Activated T-helper 2 cell treated with anti-CD3 and anti-CD28 coated beads, Interferon-gamma antibody, Interleukin-2, Interleukin-4, amounts not matched to agents 10 μg/mL and 5 μg/mL and 100 μg/mL, durations not matched to agents 14 hours and 24 hours and 36 hours (primary cell): ENCODE results near the gene WASHC2A. TPM values are rescaled to one million over a fixed set of nuclear protein-coding genes. Genes with fewer than 3 reads are reported as not detected.
"Not testable (repeated sequence)": the region's sequence is repeated elsewhere in the genome, so short reads cannot be mapped to it uniquely, and the experiment has no call there.

ENCODE experiments used
- DNase-seq: peaks from one replicate; pipeline ENCODE4 v3.0.0; 2021; ENCODE audit warnings: low spot score
- H3K27ac Mint-ChIP-seq: one replicate; pipeline ENCODE4 v1.8.0; 2021; ENCODE audit warnings: mixed read lengths
- H3K27me3 Mint-ChIP-seq: one replicate; pipeline ENCODE4 v1.8.0; 2021; ENCODE audit warnings: low read depth, mixed read lengths
- H3K36me3 Mint-ChIP-seq: one replicate; pipeline ENCODE4 v1.8.0; 2021; ENCODE audit warnings: low read depth, mixed read lengths
- H3K4me1 Mint-ChIP-seq: one replicate; pipeline ENCODE4 v1.8.0; 2021; ENCODE audit warnings: low read depth, mixed read lengths
- H3K4me3 Mint-ChIP-seq: one replicate; pipeline ENCODE4 v1.8.0; 2021; ENCODE audit warnings: low read depth, mild to moderate bottlenecking, moderate library complexity, mixed read lengths
- H3K9me3 Mint-ChIP-seq: one replicate; pipeline ENCODE4 v1.8.0; 2021; ENCODE audit warnings: mixed read lengths
- intact Hi-C: fragments of 100-400 bp; cut with micrococcal nuclease; formaldehyde crosslinking; loops from one replicate; pipeline ENCODE4 v1.15.1; 2023
- total RNA-seq: library from RNA; stranded (reverse); gene quantifications from 2 replicates; pipeline ENCODE4 v1.2.3, GENCODE V29; 2022

WASHC2A gene
- total RNA-seq, 1 donor from 2014 or later: 23.2 TPM

DNA sequence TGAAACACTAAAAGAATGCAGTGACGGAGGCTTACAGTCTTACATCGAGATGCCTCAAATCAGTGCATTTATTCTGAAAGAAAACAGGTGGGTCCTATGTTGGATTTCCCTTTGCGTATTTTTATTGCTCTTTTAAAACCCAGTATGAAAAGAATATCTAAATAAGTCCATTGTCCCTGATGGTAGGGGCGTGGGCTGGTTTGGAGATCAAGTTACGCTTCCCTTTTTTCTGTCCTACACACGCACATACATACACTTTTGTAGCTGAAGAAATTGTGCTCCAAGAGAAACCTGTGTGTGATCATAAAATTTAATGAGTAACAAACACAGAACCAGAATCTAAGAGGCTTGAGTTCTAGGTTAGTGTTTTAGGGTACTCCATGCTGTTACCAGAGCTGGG lies 64.6 kb downstream of the WASHC2A start:
- DNase-seq, H3K4me1 Mint-ChIP-seq, H3K27me3 Mint-ChIP-seq, H3K4me3 Mint-ChIP-seq, H3K27ac Mint-ChIP-seq, H3K36me3 Mint-ChIP-seq, intact Hi-C loops, H3K9me3 Mint-ChIP-seq: not testable (repeated sequence)

- intact Hi-C loops, H3K27me3 Mint-ChIP-seq, H3K9me3 Mint-ChIP-seq, DNase-seq, H3K27ac Mint-ChIP-seq, H3K4me1 Mint-ChIP-seq, H3K36me3 Mint-ChIP-seq, H3K4me3 Mint-ChIP-seq: not testable (repeated sequence)
These were observed 65.1 kb downstream of the WASHC2A start for GRCh38 chr10:50132841-50133240.

GRCh38 chr10:50143512-50144174 lies 75.9 kb downstream of the WASHC2A start:
- H3K27ac Mint-ChIP-seq, H3K4me3 Mint-ChIP-seq: not testable (repeated sequence)

DNA sequence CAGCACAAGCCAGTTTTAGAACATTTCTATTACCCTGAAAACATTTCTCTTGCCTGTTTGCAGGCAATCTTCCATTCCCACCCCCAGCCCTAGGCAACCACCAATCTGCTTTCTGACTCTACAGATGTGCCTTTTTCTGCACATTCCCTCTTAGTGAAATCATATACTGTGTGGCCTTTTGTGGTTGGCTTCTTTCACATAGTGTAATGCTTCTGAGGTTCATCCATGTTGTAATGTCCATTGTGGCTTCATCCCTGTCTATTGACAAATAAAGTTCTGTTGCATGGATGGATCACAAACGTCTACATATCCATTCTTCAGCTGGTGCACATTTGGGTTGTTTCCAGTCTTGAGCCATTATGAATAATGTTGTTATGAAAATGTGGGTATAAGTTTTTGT lies 77.8 kb downstream of the WASHC2A start:
- not testable (repeated sequence) for H3K36me3 Mint-ChIP-seq, H3K4me3 Mint-ChIP-seq, H3K9me3 Mint-ChIP-seq

More at GRCh38 chr10:50143512-50144174, 75.9 kb downstream of the WASHC2A start:
- H3K4me1 Mint-ChIP-seq, H3K9me3 Mint-ChIP-seq, intact Hi-C loops, DNase-seq, H3K36me3 Mint-ChIP-seq: not testable (repeated sequence)
- H3K27me3 Mint-ChIP-seq: peaks cover 10% of the 10 kb centered on the region

DNA sequence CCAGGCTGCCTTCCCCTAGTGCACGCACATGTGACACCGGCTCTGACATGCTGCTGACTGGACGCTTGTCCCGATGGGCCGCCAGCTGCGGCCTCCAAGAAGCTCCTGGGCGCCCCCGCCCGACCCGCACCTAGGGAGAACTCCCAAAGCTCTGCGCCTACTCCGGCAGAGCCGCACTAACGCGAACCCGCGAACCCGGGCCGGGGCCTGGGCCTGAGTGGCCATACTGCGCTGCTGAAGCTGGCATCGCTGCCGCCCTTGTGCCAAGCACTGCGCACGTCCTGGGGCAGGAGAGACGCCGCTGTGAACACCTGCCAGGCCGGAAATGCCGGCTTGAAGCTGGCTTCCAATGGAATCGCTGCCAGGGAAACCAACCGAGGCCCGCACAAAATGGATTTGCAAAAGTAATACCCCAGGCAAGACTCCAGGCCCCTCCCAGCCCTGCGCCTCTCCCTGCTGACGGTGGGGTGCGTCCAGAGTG lies 85.1 kb downstream of the WASHC2A start:
- no peak overlapping the region for H3K27ac Mint-ChIP-seq
- H3K4me1 Mint-ChIP-seq: no peaks in the 10 kb centered on the region
- no peak for DNase-seq
- intact Hi-C loops: no loop called here
- H3K36me3 Mint-ChIP-seq: no peaks in the 10 kb centered on the region
- H3K27me3 Mint-ChIP-seq: peaks cover 16% of the 10 kb centered on the region
- no peak overlapping the region for H3K4me3 Mint-ChIP-seq
- no peaks in the 10 kb centered on the region for H3K9me3 Mint-ChIP-seq

More for the DNA sequence above, 77.8 kb downstream of the WASHC2A start:
- H3K27ac Mint-ChIP-seq, intact Hi-C loops, H3K27me3 Mint-ChIP-seq, DNase-seq, H3K4me1 Mint-ChIP-seq: not testable (repeated sequence)

DNA sequence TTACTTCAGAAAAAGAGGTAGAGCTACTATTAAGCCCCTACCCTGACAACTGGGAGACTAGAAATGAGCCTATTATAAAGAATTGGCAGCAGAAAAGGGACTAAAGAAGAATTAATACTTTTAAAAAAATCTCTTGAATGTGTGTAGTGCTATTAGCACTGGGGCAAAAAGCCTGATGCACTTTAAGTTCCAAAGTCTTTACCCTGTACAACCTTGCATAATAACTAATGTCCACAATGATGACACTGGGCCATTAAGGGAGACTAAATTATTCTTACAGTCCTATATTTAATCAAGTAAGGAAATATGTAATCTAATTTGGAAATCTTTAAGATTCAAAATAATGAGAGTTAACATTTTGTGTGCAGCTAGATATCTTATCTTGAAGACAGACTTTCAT lies 90.1 kb downstream of the WASHC2A start:
- H3K4me3 Mint-ChIP-seq, intact Hi-C loops, H3K36me3 Mint-ChIP-seq, DNase-seq, H3K27ac Mint-ChIP-seq, H3K9me3 Mint-ChIP-seq, H3K4me1 Mint-ChIP-seq: not testable (repeated sequence)
- peaks cover 15% of the 10 kb centered on the region for H3K27me3 Mint-ChIP-seq

DNA sequence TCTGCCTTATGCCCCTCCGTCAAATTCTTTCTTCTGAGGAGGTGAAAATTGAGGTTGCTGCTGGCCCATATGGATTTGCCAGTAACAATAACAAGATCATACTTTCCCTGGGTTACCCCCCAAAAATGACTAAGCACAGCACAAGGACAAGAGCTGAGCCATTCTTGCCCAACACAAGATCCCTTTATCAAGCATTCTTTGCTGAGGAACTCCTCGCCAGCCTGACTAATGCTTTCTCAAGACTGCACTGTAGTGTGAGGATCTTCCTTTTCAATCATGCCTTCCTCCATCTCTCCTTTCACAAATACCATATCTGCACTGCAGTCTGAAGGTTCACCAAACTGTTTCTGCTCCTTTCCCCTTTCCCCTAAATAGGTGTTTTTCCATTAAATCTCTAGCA lies 92.1 kb downstream of the WASHC2A start:
- H3K4me3 Mint-ChIP-seq, H3K36me3 Mint-ChIP-seq, H3K4me1 Mint-ChIP-seq, DNase-seq, H3K27me3 Mint-ChIP-seq, intact Hi-C loops, H3K9me3 Mint-ChIP-seq, H3K27ac Mint-ChIP-seq: not testable (repeated sequence)

- H3K27ac Mint-ChIP-seq, intact Hi-C loops, H3K9me3 Mint-ChIP-seq, DNase-seq, H3K4me1 Mint-ChIP-seq, H3K27me3 Mint-ChIP-seq, H3K4me3 Mint-ChIP-seq, H3K36me3 Mint-ChIP-seq: not testable (repeated sequence)
These were observed 97.3 kb downstream of the WASHC2A start for GRCh38 chr10:50165038-50165437.

DNA sequence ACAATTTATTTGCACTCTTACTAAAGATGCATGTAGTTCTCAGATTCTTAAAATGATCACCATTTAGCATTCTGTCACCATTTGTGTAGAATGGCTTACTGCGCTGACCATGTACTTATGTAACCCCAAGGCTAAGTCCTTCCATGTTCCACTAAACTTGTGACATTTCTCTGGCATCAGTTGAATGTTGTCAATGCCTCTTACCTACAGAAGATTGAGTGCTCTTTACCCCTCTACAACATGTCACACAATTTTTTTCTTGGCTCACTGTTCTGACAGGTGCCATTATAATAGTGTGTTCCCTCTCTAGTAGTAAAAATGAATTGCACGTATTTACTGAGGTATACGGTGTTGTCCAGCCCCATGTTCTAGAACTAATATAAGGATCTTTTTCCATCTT lies 100.1 kb downstream of the WASHC2A start:
- H3K27me3 Mint-ChIP-seq, DNase-seq, H3K4me1 Mint-ChIP-seq, H3K27ac Mint-ChIP-seq, H3K36me3 Mint-ChIP-seq, intact Hi-C loops, H3K9me3 Mint-ChIP-seq, H3K4me3 Mint-ChIP-seq: not testable (repeated sequence)

DNA sequence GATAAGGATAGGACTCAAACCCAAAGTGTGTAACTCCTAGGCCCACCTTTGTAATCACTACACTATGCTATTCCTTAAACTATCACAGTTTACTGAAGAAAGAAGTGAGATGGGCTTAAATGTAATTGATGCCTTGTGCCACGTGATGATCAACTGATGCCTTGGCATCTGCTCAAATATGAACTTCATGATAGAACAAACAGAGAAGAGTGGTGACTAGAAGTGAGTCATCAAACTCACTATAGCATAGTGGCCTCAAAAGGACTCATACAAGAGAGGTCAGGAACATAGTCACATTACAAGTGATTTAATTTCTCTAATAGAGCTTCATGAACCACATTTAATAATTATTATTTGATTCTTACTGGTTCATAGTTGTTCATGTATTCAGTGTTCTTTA lies 101.8 kb downstream of the WASHC2A start:
- H3K4me1 Mint-ChIP-seq, H3K27me3 Mint-ChIP-seq, H3K27ac Mint-ChIP-seq, H3K36me3 Mint-ChIP-seq, intact Hi-C loops, H3K9me3 Mint-ChIP-seq, H3K4me3 Mint-ChIP-seq, DNase-seq: not testable (repeated sequence)

- H3K9me3 Mint-ChIP-seq, H3K4me3 Mint-ChIP-seq, intact Hi-C loops, H3K36me3 Mint-ChIP-seq, H3K27ac Mint-ChIP-seq, H3K27me3 Mint-ChIP-seq, DNase-seq, H3K4me1 Mint-ChIP-seq: not testable (repeated sequence)
These were observed 107.2 kb downstream of the WASHC2A start for GRCh38 chr10:50174788-50175525.
